NCI-H187 (cell line): ENCODE data around the gene PSMA6.
"Not testable (repeated sequence)": the region's sequence is repeated elsewhere in the genome, so short reads cannot be mapped to it uniquely, and the experiment has no call there.

Experiments used
- DNase-seq, 2 experiments: peaks; one replicate each; lab custom pipeline; 2025; lab: John Stamatoyannopoulos, UW

Gene PSMA6

DNA sequence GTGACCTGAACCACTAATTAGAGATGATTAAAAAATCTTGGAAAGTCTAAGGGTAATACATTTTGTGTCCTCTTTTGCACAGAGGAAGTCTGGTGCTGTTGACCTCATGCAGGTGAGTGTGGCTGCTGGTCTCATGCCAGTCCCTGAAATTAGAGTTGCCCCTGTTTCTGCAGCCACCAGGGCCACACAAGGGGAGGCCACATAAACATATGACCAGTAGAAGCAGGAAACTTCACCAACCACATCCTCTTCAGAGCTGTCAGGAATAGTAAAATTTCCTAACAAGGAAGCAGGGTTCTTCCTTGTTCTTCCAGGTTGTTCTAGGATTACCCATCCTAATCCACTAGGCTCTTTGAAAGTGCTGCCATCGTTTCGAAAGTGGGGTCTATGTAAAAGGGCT is 28.3 kb downstream of the PSMA6 start:
- DNase-seq, result no peak

DNA sequence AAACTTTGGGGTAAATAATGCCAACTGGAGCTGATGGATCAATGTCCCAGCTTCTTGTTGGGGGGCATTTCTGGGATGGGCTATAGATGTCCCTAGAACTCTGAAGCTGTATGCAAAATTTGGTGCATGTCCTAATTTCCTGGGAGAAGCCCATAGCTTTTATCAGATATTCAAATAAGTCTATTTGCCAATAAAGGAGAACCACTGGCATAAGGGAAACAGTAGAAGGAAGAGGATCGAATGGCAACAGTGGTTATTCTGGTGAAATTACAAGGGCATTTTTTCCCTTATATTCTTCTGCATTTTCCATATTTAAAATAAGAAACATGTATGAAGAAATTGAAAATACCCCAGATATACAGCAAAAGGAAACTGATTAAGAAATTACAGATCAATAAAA is 34.2 kb downstream of the PSMA6 start:
- no peak for DNase-seq

DNA sequence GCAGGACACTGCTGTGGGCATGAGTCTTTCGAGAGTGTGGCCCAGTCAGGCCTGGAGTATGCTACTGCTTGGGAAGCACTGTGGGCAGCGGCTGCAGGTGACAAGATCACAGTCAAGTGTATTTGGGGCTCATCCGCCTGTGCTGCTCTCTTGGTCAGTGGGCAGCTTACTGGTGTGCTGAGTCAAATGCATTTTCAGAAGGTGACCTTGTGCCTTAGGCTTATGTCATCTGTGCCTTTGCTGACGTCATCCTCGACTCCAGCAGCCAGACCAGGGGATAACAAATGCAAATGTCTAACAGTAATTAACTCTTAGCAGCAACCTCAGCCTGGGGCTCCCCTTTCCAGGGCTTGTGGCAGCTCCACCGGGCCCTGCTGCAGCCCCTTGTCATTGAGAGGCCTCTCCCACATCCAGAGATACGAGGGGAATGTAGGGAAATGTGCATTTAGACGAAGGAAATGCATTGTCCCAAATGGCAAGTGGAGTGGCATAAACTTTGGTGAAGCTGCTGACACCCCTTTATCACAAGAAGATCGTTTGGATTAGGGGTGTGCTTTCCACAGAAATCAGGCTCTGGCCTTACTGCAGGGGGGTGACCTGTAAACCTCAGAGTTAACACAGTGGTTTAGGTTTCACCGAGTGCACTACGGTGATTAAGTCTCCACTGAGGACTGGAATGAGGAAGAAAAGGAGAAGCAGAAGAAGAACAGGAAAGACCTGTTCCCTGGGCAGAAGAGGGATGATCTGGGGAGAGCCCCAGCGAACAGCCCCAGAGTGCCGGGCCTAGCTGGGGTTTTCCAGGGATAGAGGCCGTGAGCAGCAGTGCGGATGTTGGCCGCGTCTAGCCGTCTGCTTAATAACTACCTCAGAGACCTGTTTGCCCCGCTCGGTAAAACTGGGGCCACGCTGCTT is 39.7 kb downstream of the PSMA6 start:
- no peak for DNase-seq

DNA sequence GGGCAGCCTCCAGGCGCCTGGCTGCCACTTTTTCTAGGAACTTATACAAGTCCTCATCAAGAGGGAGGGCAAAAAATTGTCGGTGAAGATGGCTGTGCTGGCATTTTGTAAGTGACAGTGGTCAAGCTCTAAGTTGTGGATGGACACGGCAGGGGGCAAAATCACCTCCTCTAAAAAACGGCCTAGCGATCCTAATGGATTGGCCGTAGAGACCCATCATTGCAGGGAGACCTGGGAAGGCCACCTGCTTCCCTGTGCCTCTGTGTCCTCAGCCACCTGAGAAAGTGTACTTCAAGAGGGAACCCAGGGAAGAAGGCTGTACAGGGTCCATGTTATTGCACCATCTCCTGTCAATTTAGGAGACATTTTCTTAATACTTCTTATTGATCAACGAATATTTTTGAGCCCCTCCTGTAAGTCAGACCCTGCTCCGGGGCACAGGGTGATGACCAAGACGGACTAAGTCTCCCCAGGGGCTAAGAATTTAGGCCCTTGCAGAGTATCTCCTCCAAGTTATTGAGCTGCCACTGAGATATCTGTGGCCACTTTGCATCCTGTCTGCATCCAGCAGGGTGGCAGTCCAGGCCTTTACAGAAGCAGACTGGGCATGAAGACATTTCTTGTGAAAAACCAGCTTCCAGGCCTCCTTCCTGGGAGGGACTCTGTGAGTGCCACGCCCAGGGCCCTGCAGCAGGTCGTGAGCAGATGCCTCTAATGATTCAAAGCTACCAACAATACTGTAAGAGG is 40.5 kb downstream of the PSMA6 start:
- DNase-seq, result peak in 1 of 2 experiments; percentile 5

DNA sequence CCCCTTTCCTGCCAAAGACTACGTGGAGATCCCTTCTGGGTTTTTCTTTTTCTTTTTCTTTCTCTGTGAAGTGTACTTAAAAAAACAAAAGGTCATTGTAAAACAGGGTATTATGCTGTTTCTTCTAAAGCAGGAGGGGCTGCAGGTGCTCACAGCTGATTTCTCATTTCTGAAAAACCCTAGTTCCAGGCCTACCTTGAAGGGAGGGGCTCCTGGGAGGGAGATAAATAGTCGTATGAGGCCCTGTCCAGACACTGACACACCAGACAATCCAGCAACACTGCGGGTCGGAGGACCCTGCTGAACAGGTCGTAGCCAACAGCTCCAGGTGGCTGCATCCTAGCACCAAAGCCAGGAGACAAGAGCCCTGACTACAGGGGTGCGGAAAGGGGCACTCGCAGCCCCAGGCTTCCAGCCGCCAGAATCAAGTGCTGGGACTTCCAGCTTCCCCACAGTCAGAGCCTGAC is 41.1 kb downstream of the PSMA6 start:
- DNase-seq, result no peak

DNA sequence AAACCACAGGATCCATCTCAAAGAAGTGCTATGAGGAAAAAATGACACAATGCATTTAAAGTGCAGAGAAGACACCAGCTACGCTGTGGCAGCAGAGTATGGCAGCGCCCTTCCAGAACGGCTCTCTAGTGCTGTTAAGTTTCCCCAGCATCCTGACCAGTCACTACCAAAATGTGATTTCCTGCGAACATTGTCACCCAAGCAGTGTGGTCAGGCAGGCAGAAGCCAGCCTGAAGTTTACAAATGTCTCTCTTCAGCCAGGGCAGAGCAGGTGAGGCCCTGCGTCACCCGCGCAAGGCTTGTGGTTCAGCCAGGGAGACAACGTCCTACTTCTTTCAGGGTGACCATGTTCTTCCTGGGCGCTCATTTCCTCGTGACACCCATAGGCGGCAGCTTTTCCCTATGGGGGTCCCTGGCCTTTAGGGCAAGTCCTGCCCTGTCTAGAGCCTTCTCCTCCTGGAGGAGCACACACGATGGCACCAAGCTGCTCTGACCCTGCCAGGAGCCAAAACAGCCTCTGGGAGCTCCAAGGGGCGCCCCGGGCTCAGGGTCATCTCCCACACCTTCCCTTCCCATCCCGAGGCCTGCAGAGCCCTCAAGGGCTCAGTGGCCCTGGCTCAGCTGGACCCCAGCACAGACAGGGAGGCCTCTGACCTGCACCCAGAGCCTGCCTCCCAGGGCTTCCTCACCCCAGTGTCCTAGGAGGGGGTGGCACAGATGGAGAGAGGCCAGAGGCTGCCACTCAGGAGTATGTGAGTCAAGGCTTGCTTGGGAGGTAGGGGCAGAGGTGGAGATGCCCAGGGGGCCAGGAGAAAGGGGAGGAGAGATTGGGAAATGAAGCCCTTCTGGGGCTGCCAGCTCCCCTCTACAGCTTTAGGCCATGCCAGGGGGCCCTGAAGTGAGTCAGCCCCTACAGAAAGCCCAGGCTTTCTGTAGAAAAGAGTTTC is 41.9 kb downstream of the PSMA6 start:
- DNase-seq, result no peak

DNA sequence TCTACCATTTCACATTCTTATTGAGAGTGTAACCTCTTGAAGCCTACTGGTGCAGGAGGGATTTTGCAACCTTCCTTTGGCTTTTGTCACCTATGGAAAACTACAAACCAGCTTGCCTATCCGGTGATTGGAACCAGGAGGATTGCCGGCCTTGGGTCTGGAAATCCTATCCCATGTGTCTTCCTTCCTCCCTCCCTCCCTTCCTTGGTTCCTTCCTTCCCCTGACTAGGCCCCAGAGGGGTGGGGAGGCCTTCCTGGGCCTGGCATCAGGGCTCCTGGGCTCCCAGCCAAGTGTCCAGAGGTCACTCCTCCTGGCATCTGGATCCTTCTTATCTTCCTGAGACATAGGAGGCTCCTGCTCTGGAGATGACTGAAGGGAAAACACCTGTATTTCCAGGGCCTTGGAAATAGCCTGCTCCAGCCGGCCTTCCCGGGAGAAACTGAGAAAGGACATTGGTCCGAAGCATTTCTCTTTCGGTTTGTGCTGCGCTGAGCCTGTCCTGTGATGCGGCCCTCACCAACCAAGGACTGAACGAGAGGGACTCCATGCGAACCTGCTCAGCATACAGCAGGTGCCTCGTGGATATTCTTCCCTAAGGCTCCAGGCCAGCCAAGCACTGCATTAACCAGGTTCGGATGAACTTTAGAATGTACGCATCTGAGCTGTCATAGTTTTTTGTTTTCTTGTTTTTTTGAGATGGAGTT is 43.4 kb downstream of the PSMA6 start:
- DNase-seq, result no peak

DNA sequence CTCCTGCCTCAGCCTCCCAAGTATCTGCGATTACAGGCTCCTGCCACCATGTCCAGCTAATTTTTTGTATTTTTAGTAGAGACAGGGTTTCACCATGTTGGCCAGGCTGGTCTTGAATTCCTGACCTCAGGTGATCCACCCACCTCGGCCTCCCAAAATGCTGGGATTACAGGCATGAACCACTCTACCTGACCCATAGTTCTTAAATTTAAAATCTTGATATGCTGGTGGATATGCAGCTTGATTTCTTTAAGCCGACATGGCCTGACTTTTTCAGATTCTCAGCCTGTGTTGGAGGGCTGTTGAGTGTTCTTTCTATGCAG is 44.0 kb downstream of the PSMA6 start:
- not testable (repeated sequence) for DNase-seq

DNA sequence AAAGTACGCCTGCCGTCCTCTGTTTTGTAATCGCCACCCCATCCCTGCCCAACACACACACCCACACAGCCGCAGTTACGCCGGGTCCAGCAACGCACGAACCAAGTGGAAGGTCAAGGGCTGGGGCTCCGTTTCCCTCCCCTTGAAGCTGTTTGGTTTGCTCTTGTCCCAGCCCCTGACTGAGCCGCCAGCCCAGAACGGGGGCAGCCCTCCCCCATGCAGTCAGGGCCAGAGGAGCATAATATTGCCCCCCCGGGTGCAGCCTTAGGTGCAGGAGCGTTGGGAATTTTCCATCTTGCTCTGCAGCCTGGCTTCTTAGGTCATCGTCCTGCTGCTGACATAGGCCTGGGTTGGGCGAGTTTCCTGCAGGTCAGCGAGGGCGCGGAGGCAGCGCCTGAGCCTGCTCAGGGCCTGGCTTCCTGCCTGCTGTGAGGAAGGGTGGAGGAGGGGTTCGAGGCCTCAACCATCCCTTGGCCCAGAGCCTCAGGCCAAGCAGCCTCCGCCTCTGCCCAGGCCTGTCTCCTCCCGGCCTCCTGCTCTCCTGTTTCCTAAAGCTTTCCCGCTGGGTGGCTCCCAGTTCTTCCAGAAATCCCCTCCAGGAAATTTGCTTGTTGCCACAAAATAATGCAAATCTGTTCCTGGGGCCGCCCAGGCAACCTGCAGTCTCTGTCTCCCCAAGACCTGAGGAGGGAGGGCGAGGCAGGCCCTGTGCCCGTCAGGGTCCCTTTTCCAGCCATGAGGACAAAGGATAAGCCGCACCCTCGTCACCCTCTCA is 44.5 kb downstream of the PSMA6 start:
- DNase-seq, result no peak

DNA sequence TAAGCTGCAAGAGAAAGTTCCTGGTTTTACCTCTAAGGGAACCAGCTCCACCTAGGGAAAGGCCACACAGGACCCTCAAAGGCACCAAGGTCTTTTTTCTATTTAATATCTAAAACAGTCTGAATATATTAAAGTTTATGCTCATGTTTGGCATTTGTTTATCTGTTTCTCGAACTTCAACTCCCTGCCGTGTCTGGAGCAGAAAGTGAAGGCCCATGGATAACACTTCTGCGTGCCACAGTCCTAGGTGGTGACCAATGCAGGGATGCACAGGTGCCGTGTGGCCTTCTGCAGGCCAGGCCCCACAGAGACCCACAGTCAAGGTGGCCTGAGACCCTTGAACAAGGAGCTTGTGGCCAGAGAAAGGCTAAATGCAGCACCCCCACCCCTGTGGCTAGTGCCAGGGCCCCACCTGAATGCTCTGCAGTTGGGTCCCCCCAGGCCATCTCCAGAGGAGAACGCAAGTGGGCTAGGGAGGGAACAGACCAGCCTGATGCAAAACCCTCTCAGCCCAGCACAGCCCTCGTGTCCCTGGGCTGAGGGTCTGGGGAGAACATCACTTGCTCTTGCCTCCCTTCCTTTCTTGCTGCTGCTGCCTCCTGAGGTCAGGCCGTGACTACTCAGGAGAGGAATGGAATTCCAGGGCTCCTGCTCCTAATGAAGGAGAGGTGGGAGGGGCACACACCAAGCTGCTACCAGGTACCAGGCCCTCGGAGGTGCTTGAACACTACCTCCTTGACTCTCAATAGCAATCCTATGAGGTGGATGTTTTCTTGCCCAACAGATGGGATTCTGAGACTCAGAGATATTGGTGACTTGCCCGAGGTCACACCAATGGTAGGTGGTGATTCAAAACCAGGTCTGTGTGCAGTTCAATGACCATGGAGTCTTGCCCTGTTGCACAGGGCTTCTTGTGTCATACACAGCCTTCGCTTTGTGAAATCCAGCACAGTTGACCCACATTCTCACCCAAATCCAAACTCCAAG is 45.4 kb downstream of the PSMA6 start:
- no peak for DNase-seq

DNA sequence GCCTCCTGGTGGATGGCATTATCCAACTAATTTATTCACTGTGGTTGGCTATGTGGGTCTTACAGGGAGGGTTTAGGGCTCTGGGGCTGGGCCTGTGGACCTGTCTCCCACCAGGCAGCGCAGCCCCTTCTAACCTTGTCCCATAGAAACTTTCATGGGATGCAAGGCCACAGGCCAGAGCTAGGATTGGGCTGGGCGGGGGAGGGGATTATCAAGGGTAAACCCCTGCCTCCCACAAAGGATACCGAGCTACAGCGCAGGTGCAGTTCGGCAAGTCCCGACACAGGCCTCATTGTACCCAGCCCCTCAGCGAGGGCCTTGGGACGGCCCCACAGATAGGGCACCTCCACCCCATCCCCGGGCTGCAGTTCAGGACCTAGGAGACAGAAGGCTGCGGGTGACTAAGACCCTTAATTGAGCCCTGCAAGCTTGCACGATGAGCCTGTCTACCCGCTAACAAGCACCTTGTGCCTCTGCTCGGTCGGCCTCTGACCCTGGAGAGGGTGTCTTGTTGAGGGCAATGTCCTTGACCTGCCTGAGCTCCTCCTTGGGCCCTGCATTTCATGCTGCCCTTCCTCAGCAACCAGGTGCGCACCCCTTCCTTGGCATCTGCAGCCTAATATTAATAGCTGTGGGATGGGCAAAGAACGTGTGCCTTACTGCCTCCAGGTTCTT is 46.7 kb downstream of the PSMA6 start:
- DNase-seq, result no peak

DNA sequence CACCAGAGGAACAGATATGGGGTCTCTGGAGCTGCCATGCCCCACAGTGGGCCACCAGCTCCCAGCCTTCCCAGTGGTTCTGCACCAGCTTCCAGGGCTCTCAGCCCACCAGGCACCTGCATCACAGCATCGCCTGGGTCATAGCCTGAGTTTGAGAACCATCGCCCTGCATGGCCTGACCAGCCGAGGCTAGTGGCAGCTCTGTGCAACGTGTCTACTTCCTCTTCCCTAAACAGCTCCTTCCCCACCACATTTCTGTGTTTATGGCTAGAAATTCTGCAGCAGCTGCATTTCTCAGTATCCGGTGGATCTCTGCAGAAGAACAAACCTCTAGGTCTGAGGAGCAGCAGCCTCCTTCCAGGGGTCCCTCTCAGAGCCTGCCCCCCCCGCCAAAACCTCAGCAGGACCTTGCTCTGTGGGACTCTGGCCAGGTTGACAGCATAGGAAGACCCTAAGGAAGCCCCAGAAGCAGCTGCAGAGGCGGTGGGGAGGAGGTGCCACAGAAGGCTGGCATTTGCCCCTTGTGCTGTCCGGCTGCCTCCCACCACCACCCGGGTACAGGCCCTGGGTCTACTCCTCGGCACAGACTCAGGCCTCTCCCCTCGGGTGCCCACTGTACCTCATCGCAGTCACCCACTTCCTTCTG is 47.7 kb downstream of the PSMA6 start:
- no peak for DNase-seq

DNA sequence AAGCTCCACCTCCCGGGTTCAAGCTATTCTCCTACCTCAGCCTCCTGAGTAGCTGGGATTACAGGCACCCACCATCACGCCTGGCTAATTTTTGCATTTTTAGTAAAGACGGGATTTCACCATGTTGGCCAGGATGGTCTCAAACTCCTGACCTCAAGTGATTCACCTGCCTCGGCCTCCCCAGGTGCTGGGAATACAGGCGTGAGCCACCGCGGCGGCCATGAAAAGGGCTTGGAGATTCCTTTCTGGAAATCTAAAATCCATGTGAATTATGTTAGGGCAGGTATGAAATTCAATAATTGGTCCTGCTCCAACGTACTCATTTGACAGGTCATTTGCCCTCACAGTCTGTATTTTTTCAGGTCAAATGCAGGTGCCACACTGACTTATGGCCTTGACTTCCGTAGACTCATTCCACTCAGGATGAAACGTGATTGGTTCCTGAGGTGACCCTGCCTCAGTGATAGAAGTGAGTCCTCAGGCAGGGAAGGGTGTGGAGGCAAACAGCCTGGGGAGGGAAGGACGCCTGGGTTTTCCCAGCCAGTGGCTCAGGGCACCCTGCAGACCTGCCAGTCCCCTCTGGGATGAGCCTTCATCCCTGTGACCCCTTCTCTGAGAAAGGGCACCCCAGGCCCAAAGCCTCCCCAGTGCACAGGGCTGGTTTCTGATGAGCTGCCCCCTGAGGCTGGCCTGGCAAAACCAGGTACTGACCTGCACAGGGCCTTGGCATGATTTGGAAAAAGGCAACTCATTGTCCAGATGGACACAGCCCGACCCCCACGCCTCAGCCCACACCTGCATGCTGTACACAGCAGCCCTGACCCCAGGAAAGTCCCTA is 48.7 kb downstream of the PSMA6 start:
- DNase-seq, result no peak

DNA sequence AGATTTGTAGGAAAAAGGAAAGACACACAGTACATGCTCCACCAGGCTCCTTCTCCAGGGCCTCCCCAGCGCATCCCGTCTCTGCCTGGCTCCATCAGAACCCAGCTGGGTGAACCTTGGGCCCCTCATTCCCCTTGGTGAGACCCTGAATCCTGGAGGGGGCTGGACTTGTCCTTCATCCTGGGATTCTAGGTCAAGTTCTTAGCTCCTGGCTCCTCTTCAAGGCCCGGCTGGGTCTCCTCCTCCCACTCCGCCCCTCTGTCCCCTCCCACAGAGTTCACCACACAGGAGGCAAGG is 49.2 kb downstream of the PSMA6 start:
- no peak for DNase-seq

DNA sequence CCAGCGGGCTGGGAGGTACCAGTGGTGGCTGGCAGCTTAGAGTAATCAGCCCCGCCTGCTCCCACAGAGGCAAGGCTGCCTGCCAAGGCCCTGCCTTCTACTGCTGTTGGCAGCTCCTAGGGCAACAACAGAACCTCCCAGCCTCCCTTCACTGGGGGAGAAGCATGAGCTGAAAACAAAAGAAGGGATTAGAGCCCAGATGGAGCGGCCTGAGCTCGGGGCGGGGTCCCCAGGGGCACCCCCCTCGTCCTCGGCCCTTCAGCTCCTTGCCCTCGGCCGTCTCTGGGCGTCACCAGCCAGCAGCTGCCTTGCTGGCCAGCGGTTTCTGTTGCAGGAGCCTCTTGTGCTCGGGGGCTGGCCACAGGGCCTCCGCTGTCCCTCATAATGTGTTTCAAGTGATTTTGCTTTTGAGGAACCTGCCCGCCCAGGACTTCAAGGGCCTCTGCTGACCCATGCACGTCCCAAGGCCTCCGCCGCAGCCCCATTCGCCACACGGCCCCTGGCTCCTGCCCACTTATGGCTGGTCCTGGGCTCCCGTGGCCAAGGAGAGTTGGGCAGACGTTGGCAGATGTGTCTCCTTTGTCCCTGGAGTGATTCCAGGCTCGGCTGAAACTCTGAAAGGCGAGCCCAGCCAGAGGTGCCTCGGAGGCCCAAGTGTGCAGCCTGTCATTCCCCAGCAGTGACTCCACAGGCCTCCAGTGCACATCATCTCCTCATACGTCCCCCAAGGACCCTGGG is 49.7 kb downstream of the PSMA6 start:
- peak; percentile 49 to 83 for DNase-seq

DNA sequence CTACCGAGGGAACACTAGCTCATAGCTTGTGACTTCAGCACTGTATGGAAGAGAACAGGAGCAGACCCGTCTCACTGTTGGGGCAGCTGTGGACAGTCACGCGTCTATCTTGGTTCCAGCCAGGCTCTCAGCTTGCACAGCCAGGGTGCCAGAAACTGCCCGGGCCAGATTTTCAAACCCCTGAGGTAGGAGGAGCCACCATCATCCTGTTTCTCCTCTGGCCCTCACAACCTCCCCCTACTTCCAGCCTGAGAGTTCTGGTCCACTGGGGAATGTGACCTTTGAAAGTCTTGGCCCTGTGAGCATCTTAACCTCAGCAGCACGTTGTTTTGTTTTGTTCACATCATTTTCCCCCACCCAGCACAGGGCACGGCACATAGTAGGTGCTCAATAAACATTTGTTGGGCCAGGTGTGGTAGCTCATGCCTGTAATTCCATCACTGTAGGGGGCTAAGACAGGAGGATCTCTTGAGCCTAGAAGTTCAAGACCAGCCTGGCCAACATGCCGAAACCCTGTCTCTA is 50.4 kb downstream of the PSMA6 start:
- no peak for DNase-seq

DNA sequence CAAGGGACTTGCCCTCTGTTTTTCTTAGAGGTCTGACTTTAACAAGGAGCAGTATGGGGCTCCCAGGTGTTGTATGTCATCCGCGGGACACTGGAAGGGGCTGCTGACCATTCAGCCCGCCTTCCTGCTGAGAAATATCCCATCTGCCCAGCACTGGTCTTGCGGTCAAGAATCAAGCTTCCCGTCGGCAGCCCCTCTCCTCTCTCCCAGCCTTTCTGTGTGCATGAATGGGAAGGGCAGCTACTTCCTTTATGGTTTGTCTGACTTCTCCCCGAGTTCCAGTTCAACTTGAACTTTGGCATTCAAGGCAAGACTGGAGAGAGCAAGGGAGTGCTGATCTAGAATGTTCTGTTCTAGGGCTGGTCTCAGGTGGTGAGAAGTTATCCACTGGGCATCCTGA is 51.5 kb downstream of the PSMA6 start:
- no peak for DNase-seq
